Gastroesophageal sphincter (tissue), 4 donors: ENCODE measurements around the gene MST1R. TPM values are rescaled to one million over a fixed set of nuclear protein-coding genes. Genes with fewer than 3 reads are reported as not detected.

ENCODE experiments used
- ATAC-seq: fragments of 150-250 bp; one replicate; pipeline ENCODE4 v1.9.1; 2016; ENCODE audit warnings: mild to moderate bottlenecking, moderate library complexity
- H3K27ac ChIP-seq, 4 donors: fragments of 200-600 bp; sonication (generic) in 3 of 4; 1 replicate in 3 of 4; 2 replicates in 1 of 4; pipeline ENCODE4 v1.5.1; 2016 to 2019
- H3K27me3 ChIP-seq: fragments of 200-600 bp; sonication (generic); one replicate; pipeline ENCODE4 v1.5.1; 2019
- H3K36me3 ChIP-seq, 2 donors: fragments of 200-600 bp; sonication (generic); one replicate each; pipeline ENCODE4 v1.5.1; 2019; ENCODE audit warnings: control low read depth in 1 of 2
- H3K4me1 ChIP-seq, 3 donors: fragments of 200-600 bp; sonication (generic); 1 replicate in 2 of 3; 2 replicates in 1 of 3; pipeline ENCODE4 v1.5.1; 2016 to 2019; ENCODE audit warnings: control low read depth in 2 of 3
- H3K4me3 ChIP-seq, 2 donors: fragments of 200-600 bp; sonication (generic); one replicate each; pipeline ENCODE4 v1.5.1; 2019; ENCODE audit warnings: mild to moderate bottlenecking in 1 of 2, moderate library complexity in 1 of 2
- H3K9me3 ChIP-seq, 3 donors: fragments of 200-600 bp; sonication (generic); one replicate each; pipeline ENCODE4 v1.5.1; 2017 to 2019; ENCODE audit warnings: control low read depth in 2 of 3
- EP300 ChIP-seq: sonication (generic); formaldehyde crosslinking; IDR thresholded peaks from one replicate; pipeline ENCODE4 v1.6.1; 2017; ENCODE audit warnings: antibody characterized with exemption, mild to moderate bottlenecking
- POLR2A ChIP-seq, 2 donors: fragments of 450-650 bp; IDR thresholded peaks; one replicate each; pipeline ENCODE4 v1.6.1; 2017; ENCODE audit warnings: antibody characterized with exemption in 2 of 2, mild to moderate bottlenecking in 2 of 2, moderate library complexity in 1 of 2
- POLR2AphosphoS5 ChIP-seq: sonication (generic); formaldehyde crosslinking; IDR thresholded peaks from one replicate; pipeline ENCODE4 v1.6.1; 2017; ENCODE audit warnings: antibody characterized with exemption
- WGBS, 2 donors: methylation state at CpG; one replicate each; pipeline ENCODE4 v1.1.5; 2018; ENCODE audit warnings: low coverage in 1 of 2; 5-methylcytosine and 5-hydroxymethylcytosine counted together
- total RNA-seq, 4 donors: library from RNA; depleted of rRNA; stranded (reverse); fragments of >200 nt; gene quantifications; one replicate each; pipeline ENCODE4 v1.1.0, GENCODE V29; 2016
- TF ChIP-seq, protein P1 (sequence below), 4 experiments: fragments of 200-600 bp in 2 of 4; fragments of 450-650 bp in 2 of 4; sonication (generic) in 1 of 4; IDR thresholded peaks; one replicate each; pipeline ENCODE4 v1.5.1; 2017 to 2019; ENCODE audit warnings: antibody characterized with exemption in 4 of 4, mild to moderate bottlenecking in 2 of 4, moderate library complexity in 2 of 4

MST1R gene
- total RNA-seq, 4 donors from 2014 or later = 1.2 to 5.9 (median 2.0) TPM

DNA sequence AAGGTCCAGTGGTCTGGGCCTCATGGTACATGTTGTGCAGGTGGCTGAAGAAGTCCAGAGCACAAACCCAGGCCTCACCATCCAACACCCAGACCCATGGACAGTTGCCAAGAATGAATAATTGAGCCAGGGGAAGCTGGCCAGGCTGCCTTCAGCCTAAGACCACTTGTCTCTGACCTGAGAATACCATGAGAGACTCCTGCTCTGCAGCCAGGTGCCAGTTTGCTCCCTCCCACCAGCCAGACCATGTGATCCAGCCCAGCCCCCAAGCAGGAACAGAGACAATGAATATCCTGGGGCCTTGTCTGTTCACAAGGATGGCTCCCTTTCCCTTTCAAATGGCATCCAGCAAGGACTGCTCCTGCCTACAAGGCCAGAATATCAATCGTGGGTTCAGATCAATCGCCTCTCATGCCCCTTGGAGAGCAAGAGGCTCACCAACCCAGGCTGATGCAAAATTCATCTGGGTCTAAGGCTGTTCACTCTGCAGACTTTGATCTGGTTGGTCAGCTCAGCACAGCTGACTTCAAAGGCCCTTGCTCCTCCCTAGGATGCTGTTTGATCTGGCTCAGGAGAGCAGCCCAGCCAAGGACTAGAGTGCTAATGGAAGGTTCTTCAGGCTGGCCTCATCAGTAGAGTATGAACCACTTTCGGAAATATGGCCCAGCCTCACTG, 60.7 kb downstream of the MST1R start:
- H3K4me1 ChIP-seq = peaks cover 0 to 31% (median 10%) of the 10 kb centered on the region in 3 donors
- no peaks in the 10 kb centered on the region for H3K27me3 ChIP-seq
- H3K36me3 ChIP-seq = peaks cover 0 to 24% of the 10 kb centered on the region in 2 donors
- H3K9me3 ChIP-seq = no peaks in the 10 kb centered on the region
- WGBS, 2 donors = 83 to 100% methylated on average over 1 to 2 of the region's 3 CpGs
- H3K4me3 ChIP-seq = no peak overlapping the region
- H3K27ac ChIP-seq = no peak overlapping the region
- no peak for ATAC-seq
- TF ChIP-seq POLR2A (IDR thresholded peaks at IDR 0.05) (no peak), EP300 (no peak)
- TF ChIP-seq, protein P1, sequence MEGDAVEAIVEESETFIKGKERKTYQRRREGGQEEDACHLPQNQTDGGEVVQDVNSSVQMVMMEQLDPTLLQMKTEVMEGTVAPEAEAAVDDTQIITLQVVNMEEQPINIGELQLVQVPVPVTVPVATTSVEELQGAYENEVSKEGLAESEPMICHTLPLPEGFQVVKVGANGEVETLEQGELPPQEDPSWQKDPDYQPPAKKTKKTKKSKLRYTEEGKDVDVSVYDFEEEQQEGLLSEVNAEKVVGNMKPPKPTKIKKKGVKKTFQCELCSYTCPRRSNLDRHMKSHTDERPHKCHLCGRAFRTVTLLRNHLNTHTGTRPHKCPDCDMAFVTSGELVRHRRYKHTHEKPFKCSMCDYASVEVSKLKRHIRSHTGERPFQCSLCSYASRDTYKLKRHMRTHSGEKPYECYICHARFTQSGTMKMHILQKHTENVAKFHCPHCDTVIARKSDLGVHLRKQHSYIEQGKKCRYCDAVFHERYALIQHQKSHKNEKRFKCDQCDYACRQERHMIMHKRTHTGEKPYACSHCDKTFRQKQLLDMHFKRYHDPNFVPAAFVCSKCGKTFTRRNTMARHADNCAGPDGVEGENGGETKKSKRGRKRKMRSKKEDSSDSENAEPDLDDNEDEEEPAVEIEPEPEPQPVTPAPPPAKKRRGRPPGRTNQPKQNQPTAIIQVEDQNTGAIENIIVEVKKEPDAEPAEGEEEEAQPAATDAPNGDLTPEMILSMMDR (IDR thresholded peaks at IDR 0.05) = no peak

DNA sequence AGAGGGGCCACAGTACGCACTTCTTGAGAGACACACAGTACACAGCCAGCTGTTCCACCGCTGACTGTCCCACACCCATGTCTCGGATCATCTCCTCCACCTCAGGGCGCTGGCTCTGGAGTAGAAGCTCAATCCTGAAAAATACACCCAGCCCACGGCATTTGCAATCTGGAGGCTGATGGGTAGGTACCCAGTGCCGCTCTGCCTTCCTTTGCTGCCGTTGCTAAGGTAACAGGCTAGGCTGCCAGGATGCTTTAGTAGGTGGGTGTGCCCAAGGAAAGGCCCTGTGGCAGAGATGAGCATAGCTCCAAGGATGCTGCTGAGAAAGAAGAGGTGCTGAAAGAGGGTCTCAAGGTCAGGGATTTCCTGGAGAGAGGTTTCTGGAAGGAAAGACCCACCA, 61.9 kb downstream of the MST1R start:
- Histone ChIP-seq H3K27ac (no peak overlapping the region), H3K4me3 (no peak overlapping the region), H3K4me1 (peaks cover 0 to 31% (median 10%) of the 10 kb centered on the region in 3 donors), H3K36me3 (peaks cover 0 to 18% of the 10 kb centered on the region in 2 donors), H3K27me3 (no peaks in the 10 kb centered on the region), H3K9me3 (no peaks in the 10 kb centered on the region)
- TF ChIP-seq EP300 = no peak
- TF ChIP-seq POLR2AphosphoS5 = no peak
- TF ChIP-seq, protein P1 (IDR thresholded peaks at IDR 0.05) = no peak
- no peak for TF ChIP-seq POLR2A (IDR thresholded peaks at IDR 0.05)
- WGBS, 2 donors = 100% methylated on average over 1 of the region's 7 CpGs; no CpG with 5 or more reads in 1 of the 2 donors
- ATAC-seq = no peak

DNA sequence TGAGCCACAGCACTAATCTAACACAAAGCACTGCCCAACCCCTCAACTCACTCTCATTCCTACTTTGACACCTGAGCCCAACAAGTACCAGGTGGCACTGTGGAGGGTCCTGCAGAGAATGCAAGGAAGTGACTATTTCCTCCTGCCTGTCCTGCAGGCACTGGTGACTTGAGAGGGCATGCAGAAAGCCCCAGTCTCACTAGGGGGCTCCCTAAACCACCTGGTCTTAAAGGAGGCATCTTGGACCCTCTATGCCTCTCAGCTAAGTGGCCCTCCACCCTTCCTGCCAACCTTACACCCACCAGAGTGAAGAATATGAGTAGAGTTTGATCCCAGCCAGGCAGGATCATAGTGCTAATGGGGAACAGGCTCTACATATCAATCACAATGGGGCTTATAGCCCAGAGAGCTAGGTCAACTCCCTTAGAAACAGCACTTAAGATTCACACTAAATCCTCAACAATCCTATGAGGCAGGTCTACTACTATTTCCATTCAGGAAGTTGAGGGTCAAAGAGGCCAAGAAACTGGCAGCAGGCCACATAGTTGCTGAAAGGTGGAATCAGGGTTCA, 62.5 kb downstream of the MST1R start:
- no peak for ATAC-seq

DNA sequence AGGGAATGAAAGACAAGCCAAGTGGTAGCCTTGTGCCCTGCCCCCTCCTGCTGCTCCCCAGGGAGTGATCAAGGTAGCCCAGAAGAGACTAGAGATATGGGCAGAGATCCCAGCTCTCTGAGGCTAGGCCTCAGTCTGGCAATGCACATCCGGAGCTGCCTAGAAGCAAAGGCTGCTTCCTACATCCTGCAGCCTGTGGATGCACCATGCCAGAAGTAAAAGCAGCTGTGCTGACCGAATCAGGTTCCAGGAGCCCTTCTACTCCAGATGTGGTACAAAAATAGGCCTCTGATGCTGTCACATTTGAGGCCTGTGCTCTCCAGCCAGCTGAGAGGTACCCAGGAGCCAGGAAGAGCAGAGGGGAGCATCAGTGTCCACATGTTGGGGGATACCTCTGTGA, 63.3 kb downstream of the MST1R start:
- WGBS, 2 donors = 63% methylated on average over 1 of the region's 2 CpGs; no CpG with 5 or more reads in 1 of the 2 donors
- TF ChIP-seq, protein P1 (IDR thresholded peaks at IDR 0.05) = no peak
- no peak for TF ChIP-seq POLR2A (IDR thresholded peaks at IDR 0.05)
- no peak for TF ChIP-seq POLR2AphosphoS5
- no peak for TF ChIP-seq EP300
- ATAC-seq = no peak

More for the DNA sequence above, 62.5 kb downstream of the MST1R start:
- Histone ChIP-seq H3K9me3 (no peaks in the 10 kb centered on the region), H3K4me1 (peaks cover 0 to 31% (median 10%) of the 10 kb centered on the region in 3 donors), H3K27me3 (no peaks in the 10 kb centered on the region), H3K36me3 (peaks cover 0 to 18% of the 10 kb centered on the region in 2 donors), H3K27ac (no peak overlapping the region), H3K4me3 (no peak overlapping the region)
- TF ChIP-seq POLR2A (IDR thresholded peaks at IDR 0.05) (no peak), EP300 (no peak)
- TF ChIP-seq, protein P1 (IDR thresholded peaks at IDR 0.05) = peak in 2 of 4 experiments; percentile 4 to 31

More for the DNA sequence above, 63.3 kb downstream of the MST1R start:
- no peaks in the 10 kb centered on the region for H3K9me3 ChIP-seq
- H3K36me3 ChIP-seq = peaks cover 0 to 15% of the 10 kb centered on the region in 2 donors
- no peaks in the 10 kb centered on the region for H3K27me3 ChIP-seq
- H3K4me1 ChIP-seq = peaks cover 0 to 31% (median 10%) of the 10 kb centered on the region in 3 donors
- H3K27ac ChIP-seq = no peak overlapping the region
- no peak overlapping the region for H3K4me3 ChIP-seq
